ENCODE data around the gene HOXD3.

Gene HOXD3

GRCh38 chr2:176189681-176190641, 32.9 kb downstream of the HOXD3 start:
- no peaks in the 10 kb centered on the region for H3K9me3 ChIP-seq (ENCODE audit: insufficient read depth, low read length, severe bottlenecking)
- no peak for ATAC-seq (ENCODE audit: insufficient read depth, low read depth)
- no peak for DNase-seq
- H3K27me3 ChIP-seq (ENCODE audit: insufficient read depth, low read length, poor library complexity) = peaks cover 14% of the 10 kb centered on the region
- no peak overlapping the region for H3K9ac ChIP-seq (ENCODE audit: low read depth, low read length)
- no peak overlapping the region for H3K4me3 ChIP-seq (ENCODE audit: low read depth in 1 of 2, low read length in 2 of 2)
- H3K79me2 ChIP-seq (ENCODE audit: insufficient read depth, low read length) = no peaks in the 10 kb centered on the region
- no peak overlapping the region for H3K4me2 ChIP-seq (ENCODE audit: insufficient read depth, low read length)
- no peak overlapping the region for H2AFZ ChIP-seq (ENCODE audit: low read depth, low read length)
- no peaks in the 10 kb centered on the region for H3K4me1 ChIP-seq (ENCODE audit: insufficient read depth, low read length)
- no peaks in the 10 kb centered on the region for H3K36me3 ChIP-seq (ENCODE audit: insufficient read depth, low read length)
- H3K27ac ChIP-seq (ENCODE audit: low read length) = no peak overlapping the region
- H4K20me1 ChIP-seq (ENCODE audit: insufficient read depth, low read length) = no peaks in the 10 kb centered on the region
- TF ChIP-seq EZH2 (IDR thresholded peaks at IDR 0.05; ENCODE audit: borderline replicate concordance, low read depth, low read length, severe bottlenecking) = no peak
- TF ChIP-seq CTCF (IDR thresholded peaks at IDR 0.05; ENCODE audit: borderline replicate concordance, extremely low read depth, low read length, poor library complexity, severe bottlenecking) = no peak

GRCh38 chr2:176192351-176192750, 35.2 kb downstream of the HOXD3 start:
- H4K20me1 ChIP-seq (ENCODE audit: insufficient read depth, low read length) = no peaks in the 10 kb centered on the region
- no peak overlapping the region for H3K4me2 ChIP-seq (ENCODE audit: insufficient read depth, low read length)
- H3K9me3 ChIP-seq (ENCODE audit: insufficient read depth, low read length, severe bottlenecking) = no peaks in the 10 kb centered on the region
- no peak for TF ChIP-seq EZH2 (IDR thresholded peaks at IDR 0.05; ENCODE audit: borderline replicate concordance, low read depth, low read length, severe bottlenecking)
- no peak for TF ChIP-seq CTCF (IDR thresholded peaks at IDR 0.05; ENCODE audit: borderline replicate concordance, extremely low read depth, low read length, poor library complexity, severe bottlenecking)
- no peaks in the 10 kb centered on the region for H3K79me2 ChIP-seq (ENCODE audit: insufficient read depth, low read length)
- H3K4me1 ChIP-seq (ENCODE audit: insufficient read depth, low read length) = no peaks in the 10 kb centered on the region
- no peak overlapping the region for H3K9ac ChIP-seq (ENCODE audit: low read depth, low read length)
- H3K36me3 ChIP-seq (ENCODE audit: insufficient read depth, low read length) = no peaks in the 10 kb centered on the region
- ATAC-seq (ENCODE audit: insufficient read depth, low read depth) (no peak), DNase-seq (no peak)
- H3K4me3 ChIP-seq (ENCODE audit: low read depth in 1 of 2, low read length in 2 of 2) = no peak overlapping the region
- peaks cover 14% of the 10 kb centered on the region for H3K27me3 ChIP-seq (ENCODE audit: insufficient read depth, low read length, poor library complexity)
- no peak overlapping the region for H2AFZ ChIP-seq (ENCODE audit: low read depth, low read length)
- H3K27ac ChIP-seq (ENCODE audit: low read length) = no peak overlapping the region

GRCh38 chr2:176193048-176193447, 35.9 kb downstream of the HOXD3 start:
- H2AFZ ChIP-seq (ENCODE audit: low read depth, low read length) = no peak overlapping the region
- H3K9me3 ChIP-seq (ENCODE audit: insufficient read depth, low read length, severe bottlenecking) = no peaks in the 10 kb centered on the region
- H3K4me2 ChIP-seq (ENCODE audit: insufficient read depth, low read length) = no peak overlapping the region
- no peaks in the 10 kb centered on the region for H4K20me1 ChIP-seq (ENCODE audit: insufficient read depth, low read length)
- H3K4me1 ChIP-seq (ENCODE audit: insufficient read depth, low read length) = no peaks in the 10 kb centered on the region
- H3K27ac ChIP-seq (ENCODE audit: low read length) = no peak overlapping the region
- H3K36me3 ChIP-seq (ENCODE audit: insufficient read depth, low read length) = no peaks in the 10 kb centered on the region
- H3K4me3 ChIP-seq (ENCODE audit: low read depth in 1 of 2, low read length in 2 of 2) = no peak overlapping the region
- no peaks in the 10 kb centered on the region for H3K79me2 ChIP-seq (ENCODE audit: insufficient read depth, low read length)
- peaks cover 14% of the 10 kb centered on the region for H3K27me3 ChIP-seq (ENCODE audit: insufficient read depth, low read length, poor library complexity)
- DNase-seq (no peak), ATAC-seq (ENCODE audit: insufficient read depth, low read depth) (no peak)
- TF ChIP-seq EZH2 (IDR thresholded peaks at IDR 0.05; ENCODE audit: borderline replicate concordance, low read depth, low read length, severe bottlenecking) (no peak), CTCF (IDR thresholded peaks at IDR 0.05; ENCODE audit: borderline replicate concordance, extremely low read depth, low read length, poor library complexity, severe bottlenecking) (no peak)
- no peak overlapping the region for H3K9ac ChIP-seq (ENCODE audit: low read depth, low read length)
